ENCODE results near the gene TBC1D8.

The TBC1D8 gene

DNA sequence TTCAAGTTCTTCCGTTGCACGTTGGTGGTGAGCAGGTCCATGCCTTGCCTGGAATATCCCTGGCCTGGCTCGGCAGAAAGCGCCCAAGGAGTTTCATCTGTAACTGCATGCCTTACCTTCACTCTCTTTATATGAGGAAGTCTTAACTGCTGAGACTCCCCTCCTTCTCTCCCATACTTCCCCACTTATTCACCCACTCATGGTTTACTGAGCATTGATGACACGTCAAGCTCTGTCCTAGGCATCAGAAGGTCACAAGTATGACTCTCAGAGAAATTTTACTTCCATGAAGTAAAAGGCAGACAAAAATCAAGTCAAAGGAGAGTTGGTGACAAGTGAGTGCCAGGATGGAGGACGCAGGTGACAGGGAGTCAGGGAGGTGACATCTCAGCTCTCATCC is 68.2 kb downstream of the TBC1D8 start:
- Histone ChIP-seq H3K36me3 (ENCODE audit: control insufficient read depth, insufficient read depth, low read length) (no peaks in the 10 kb centered on the region), H3K27ac (ENCODE audit: low read depth, low read length) (no peak overlapping the region), H3K9me3 (ENCODE audit: control insufficient read depth, insufficient read depth, low read length) (no peaks in the 10 kb centered on the region), H3K27me3 (ENCODE audit: control insufficient read depth, insufficient read depth, low read length) (no peaks in the 10 kb centered on the region), H3K4me1 (ENCODE audit: control insufficient read depth, insufficient read depth, low read length) (no peaks in the 10 kb centered on the region), H3K4me3 (ENCODE audit: low read depth, low read length) (no peak overlapping the region), H3K9ac (ENCODE audit: low read depth, low read length) (no peak overlapping the region)

GRCh38 chr2:101081375-101081907 is 69.7 kb downstream of the TBC1D8 start:
- Histone ChIP-seq H3K4me3 (ENCODE audit: low read depth, low read length) (no peak overlapping the region), H3K27me3 (ENCODE audit: control insufficient read depth, insufficient read depth, low read length) (no peaks in the 10 kb centered on the region), H3K36me3 (ENCODE audit: control insufficient read depth, insufficient read depth, low read length) (no peaks in the 10 kb centered on the region), H3K9me3 (ENCODE audit: control insufficient read depth, insufficient read depth, low read length) (no peaks in the 10 kb centered on the region), H3K27ac (ENCODE audit: low read depth, low read length) (no peak overlapping the region), H3K9ac (ENCODE audit: low read depth, low read length) (no peak overlapping the region), H3K4me1 (ENCODE audit: control insufficient read depth, insufficient read depth, low read length) (no peaks in the 10 kb centered on the region)

DNA sequence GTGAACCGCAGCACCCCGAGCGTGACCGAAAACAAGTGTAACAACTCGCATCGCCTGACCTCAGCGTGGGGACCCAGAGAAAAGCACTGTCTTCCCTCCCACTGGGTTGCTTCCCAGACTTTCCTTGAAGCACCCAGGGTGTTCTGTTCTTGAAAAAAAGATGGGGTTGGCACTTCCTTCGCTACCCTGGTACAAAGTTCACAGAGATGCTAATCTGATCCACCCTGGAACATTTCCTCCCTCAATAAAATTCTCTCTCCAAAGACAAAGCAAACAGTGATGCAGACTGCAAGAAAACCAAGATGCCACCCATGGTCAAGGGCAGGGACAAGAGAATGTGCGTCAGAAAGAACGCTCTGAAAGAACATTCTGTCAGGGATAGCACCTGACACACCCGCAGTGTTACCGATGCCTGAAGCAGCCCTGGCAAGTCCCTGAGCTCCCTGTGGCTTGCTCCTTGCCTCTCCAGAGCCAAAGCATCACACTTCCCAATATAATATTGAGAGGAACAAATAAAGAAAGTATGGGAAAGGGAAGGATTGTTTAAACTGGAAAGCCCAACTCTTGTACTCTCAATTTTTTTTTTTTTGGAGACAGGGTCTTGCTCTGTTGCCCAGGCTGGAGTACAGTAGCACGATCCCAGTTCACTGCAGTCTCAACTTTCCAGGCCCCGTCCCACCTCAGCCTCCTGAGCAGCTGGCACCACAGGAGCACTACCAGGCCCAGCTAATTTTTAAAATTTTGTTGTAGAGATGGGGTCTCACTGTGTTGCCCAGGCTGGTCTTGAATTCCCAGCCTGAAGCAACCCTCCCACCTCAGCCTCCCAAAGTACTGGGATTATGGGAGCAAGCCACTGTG is 70.7 kb downstream of the TBC1D8 start:
- H3K27ac ChIP-seq (ENCODE audit: low read depth, low read length), result no peak overlapping the region
- no peaks in the 10 kb centered on the region for H3K4me1 ChIP-seq (ENCODE audit: control insufficient read depth, insufficient read depth, low read length)
- no peak overlapping the region for H3K4me3 ChIP-seq (ENCODE audit: low read depth, low read length)
- no peak overlapping the region for H3K9ac ChIP-seq (ENCODE audit: low read depth, low read length)
- no peaks in the 10 kb centered on the region for H3K27me3 ChIP-seq (ENCODE audit: control insufficient read depth, insufficient read depth, low read length)
- H3K36me3 ChIP-seq (ENCODE audit: control insufficient read depth, insufficient read depth, low read length), result no peaks in the 10 kb centered on the region
- 0 out of 2 replicates have a peak, but pooled peaks cover 2% of the 10 kb centered on the region for H3K9me3 ChIP-seq (ENCODE audit: control insufficient read depth, insufficient read depth, low read length)

- H3K4me1 ChIP-seq (ENCODE audit: control insufficient read depth, insufficient read depth, low read length), result no peaks in the 10 kb centered on the region
- no peaks in the 10 kb centered on the region for H3K36me3 ChIP-seq (ENCODE audit: control insufficient read depth, insufficient read depth, low read length)
- H3K27ac ChIP-seq (ENCODE audit: low read depth, low read length), result no peak overlapping the region
- H3K27me3 ChIP-seq (ENCODE audit: control insufficient read depth, insufficient read depth, low read length), result no peaks in the 10 kb centered on the region
- no peak overlapping the region for H3K9ac ChIP-seq (ENCODE audit: low read depth, low read length)
- H3K4me3 ChIP-seq (ENCODE audit: low read depth, low read length), result no peak overlapping the region
- H3K9me3 ChIP-seq (ENCODE audit: control insufficient read depth, insufficient read depth, low read length), result peaks cover 11% of the 10 kb centered on the region
Measured at GRCh38 chr2:101076581-101076980, 74.6 kb downstream of the TBC1D8 start.

GRCh38 chr2:101064868-101065549 is 86.2 kb downstream of the TBC1D8 start:
- no peak overlapping the region for H3K27ac ChIP-seq (ENCODE audit: low read depth, low read length)
- no peak overlapping the region for H3K9ac ChIP-seq (ENCODE audit: low read depth, low read length)
- no peak overlapping the region for H3K4me3 ChIP-seq (ENCODE audit: low read depth, low read length)
- no peaks in the 10 kb centered on the region for H3K9me3 ChIP-seq (ENCODE audit: control insufficient read depth, insufficient read depth, low read length)
- H3K36me3 ChIP-seq (ENCODE audit: control insufficient read depth, insufficient read depth, low read length), result no peaks in the 10 kb centered on the region
- no peaks in the 10 kb centered on the region for H3K4me1 ChIP-seq (ENCODE audit: control insufficient read depth, insufficient read depth, low read length)
- no peaks in the 10 kb centered on the region for H3K27me3 ChIP-seq (ENCODE audit: control insufficient read depth, insufficient read depth, low read length)

DNA sequence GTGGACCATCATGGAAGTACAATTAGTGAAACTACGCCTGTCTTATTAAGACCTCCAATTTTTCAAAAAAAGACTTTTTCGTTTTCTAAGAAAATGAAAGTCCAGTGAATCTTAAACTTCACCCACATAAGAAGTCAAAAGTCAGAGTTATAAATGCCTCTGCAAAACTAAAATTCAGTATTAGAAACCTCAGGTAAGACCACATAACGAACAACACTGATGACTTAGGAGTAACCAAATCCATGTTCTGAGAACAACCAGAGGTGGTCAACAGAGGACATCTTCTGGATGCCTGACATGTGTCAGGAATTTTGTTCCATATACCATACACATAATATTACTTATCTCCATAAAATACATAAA is 86.7 kb downstream of the TBC1D8 start:
- Histone ChIP-seq H3K27ac (ENCODE audit: low read depth, low read length) (no peak overlapping the region), H3K27me3 (ENCODE audit: control insufficient read depth, insufficient read depth, low read length) (no peaks in the 10 kb centered on the region), H3K4me3 (ENCODE audit: low read depth, low read length) (no peak overlapping the region), H3K4me1 (ENCODE audit: control insufficient read depth, insufficient read depth, low read length) (no peaks in the 10 kb centered on the region), H3K9me3 (ENCODE audit: control insufficient read depth, insufficient read depth, low read length) (no peaks in the 10 kb centered on the region), H3K36me3 (ENCODE audit: control insufficient read depth, insufficient read depth, low read length) (no peaks in the 10 kb centered on the region), H3K9ac (ENCODE audit: low read depth, low read length) (no peak overlapping the region)

- Histone ChIP-seq H3K9ac (ENCODE audit: low read depth, low read length) (no peak overlapping the region), H3K4me1 (ENCODE audit: control insufficient read depth, insufficient read depth, low read length) (no peaks in the 10 kb centered on the region), H3K9me3 (ENCODE audit: control insufficient read depth, insufficient read depth, low read length) (no peaks in the 10 kb centered on the region), H3K4me3 (ENCODE audit: low read depth, low read length) (no peak overlapping the region), H3K36me3 (ENCODE audit: control insufficient read depth, insufficient read depth, low read length) (peaks cover 3% of the 10 kb centered on the region), H3K27ac (ENCODE audit: low read depth, low read length) (no peak overlapping the region), H3K27me3 (ENCODE audit: control insufficient read depth, insufficient read depth, low read length) (no peaks in the 10 kb centered on the region)
Measured at GRCh38 chr2:101064125-101064502, 87.1 kb downstream of the TBC1D8 start.

GRCh38 chr2:101063352-101064124 is 87.6 kb downstream of the TBC1D8 start:
- Histone ChIP-seq H3K27ac (ENCODE audit: low read depth, low read length) (no peak overlapping the region), H3K9me3 (ENCODE audit: control insufficient read depth, insufficient read depth, low read length) (no peaks in the 10 kb centered on the region), H3K4me1 (ENCODE audit: control insufficient read depth, insufficient read depth, low read length) (no peaks in the 10 kb centered on the region), H3K4me3 (ENCODE audit: low read depth, low read length) (no peak overlapping the region), H3K27me3 (ENCODE audit: control insufficient read depth, insufficient read depth, low read length) (no peaks in the 10 kb centered on the region), H3K36me3 (ENCODE audit: control insufficient read depth, insufficient read depth, low read length) (peaks cover 4% of the 10 kb centered on the region), H3K9ac (ENCODE audit: low read depth, low read length) (no peak overlapping the region)

DNA sequence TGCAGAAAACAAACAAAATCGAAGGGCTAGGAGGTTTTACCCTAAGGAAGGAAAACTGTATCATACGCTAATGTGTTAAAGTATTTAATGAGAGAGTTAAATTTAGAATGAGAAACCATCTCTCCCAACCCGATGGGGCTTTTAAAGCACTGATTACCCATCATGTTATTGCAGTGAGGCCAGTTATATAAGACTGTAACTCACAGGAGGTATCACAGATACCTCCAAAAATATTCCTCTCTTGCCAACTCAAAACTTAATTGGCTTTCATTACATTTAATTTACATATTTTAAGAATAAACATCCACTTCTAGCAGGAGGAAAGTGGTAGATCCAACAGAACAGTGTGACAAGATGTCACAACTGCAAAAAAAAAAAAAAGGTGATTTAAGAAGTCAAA is 92.8 kb downstream of the TBC1D8 start:
- Histone ChIP-seq H3K9me3 (ENCODE audit: control insufficient read depth, insufficient read depth, low read length) (no peaks in the 10 kb centered on the region), H3K9ac (ENCODE audit: low read depth, low read length) (no peak overlapping the region), H3K4me3 (ENCODE audit: low read depth, low read length) (no peak overlapping the region), H3K27me3 (ENCODE audit: control insufficient read depth, insufficient read depth, low read length) (no peaks in the 10 kb centered on the region), H3K27ac (ENCODE audit: low read depth, low read length) (no peak overlapping the region), H3K4me1 (ENCODE audit: control insufficient read depth, insufficient read depth, low read length) (no peaks in the 10 kb centered on the region), H3K36me3 (ENCODE audit: control insufficient read depth, insufficient read depth, low read length) (peaks cover 11% of the 10 kb centered on the region)

GRCh38 chr2:101057051-101057933 is 93.9 kb downstream of the TBC1D8 start:
- H3K27ac ChIP-seq (ENCODE audit: low read depth, low read length), result no peak overlapping the region
- no peak overlapping the region for H3K4me3 ChIP-seq (ENCODE audit: low read depth, low read length)
- H3K27me3 ChIP-seq (ENCODE audit: control insufficient read depth, insufficient read depth, low read length), result no peaks in the 10 kb centered on the region
- no peak overlapping the region for H3K9ac ChIP-seq (ENCODE audit: low read depth, low read length)
- no peaks in the 10 kb centered on the region for H3K4me1 ChIP-seq (ENCODE audit: control insufficient read depth, insufficient read depth, low read length)
- H3K9me3 ChIP-seq (ENCODE audit: control insufficient read depth, insufficient read depth, low read length), result no peaks in the 10 kb centered on the region
- H3K36me3 ChIP-seq (ENCODE audit: control insufficient read depth, insufficient read depth, low read length), result peaks cover 13% of the 10 kb centered on the region

Data from HUES48 (cell line).